AG09309 (cell line): ENCODE results near the gene NOXO1.
A peak's percentile ranks its signal among the peaks of the same experiment; 100 is the strongest.
"Not testable (repeated sequence)": the region's sequence is repeated elsewhere in the genome, so short reads cannot be mapped to it uniquely, and the experiment has no call there.

Source experiments
- DNase-seq: peaks from one replicate; pipeline ENCODE4 v3.0.0-alpha.2; 2010; ENCODE audit warnings: low read depth
- H3K4me3 ChIP-seq: 2 replicates; pipeline ENCODE4 v1.5.1; 2011; ENCODE audit warnings: mild to moderate bottlenecking, low read depth, low read length, moderate library complexity; ENCODE audit not compliant: control insufficient read depth
- TF ChIP-seq, protein P1 (sequence below): IDR thresholded peaks from 2 replicates; pipeline ENCODE4 v1.5.1; 2011; ENCODE audit warnings: mild to moderate bottlenecking, low read depth, low read length, inconsistent platforms; ENCODE audit not compliant: insufficient read depth, control insufficient read depth; ENCODE audit errors: missing control alignments

NOXO1 gene

DNA sequence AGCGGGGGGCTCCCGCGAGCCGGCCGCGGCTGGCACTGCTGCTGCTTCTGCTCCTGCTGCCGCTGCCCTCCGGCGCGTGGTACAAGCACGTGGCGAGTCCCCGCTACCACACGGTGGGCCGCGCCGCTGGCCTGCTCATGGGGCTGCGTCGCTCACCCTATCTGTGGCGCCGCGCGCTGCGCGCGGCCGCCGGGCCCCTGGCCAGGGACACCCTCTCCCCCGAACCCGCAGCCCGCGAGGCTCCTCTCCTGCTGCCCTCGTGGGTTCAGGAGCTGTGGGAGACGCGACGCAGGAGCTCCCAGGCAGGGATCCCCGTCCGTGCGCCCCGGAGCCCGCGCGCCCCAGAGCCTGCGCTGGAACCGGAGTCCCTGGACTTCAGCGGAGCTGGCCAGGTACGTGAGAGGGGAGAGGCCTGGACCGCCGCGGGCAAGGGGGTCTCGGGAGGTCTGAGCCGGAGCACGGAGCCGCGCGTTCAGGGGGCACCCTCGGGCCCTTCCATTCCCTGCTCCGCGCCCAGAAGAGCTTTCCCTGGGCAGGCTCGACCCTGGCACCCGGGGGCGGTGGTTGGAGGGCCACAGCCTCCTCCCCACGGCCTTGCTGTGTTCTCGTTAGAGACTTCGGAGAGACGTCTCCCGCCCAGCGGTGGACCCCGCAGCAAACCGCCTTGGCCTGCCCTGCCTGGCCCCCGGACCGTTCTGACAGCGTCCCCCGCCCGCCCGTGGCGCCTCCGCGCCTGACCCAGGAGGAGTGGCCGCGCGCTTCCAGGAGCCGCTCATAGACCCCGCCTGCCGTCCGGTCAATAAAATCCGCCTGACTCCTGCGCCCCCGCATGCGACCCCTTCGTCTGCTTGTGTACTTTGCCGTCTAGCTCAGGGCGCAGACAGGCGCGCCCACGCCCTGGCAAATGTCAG, 38.9 kb upstream of the NOXO1 start:
- no peak for DNase-seq
- TF ChIP-seq, protein P1, sequence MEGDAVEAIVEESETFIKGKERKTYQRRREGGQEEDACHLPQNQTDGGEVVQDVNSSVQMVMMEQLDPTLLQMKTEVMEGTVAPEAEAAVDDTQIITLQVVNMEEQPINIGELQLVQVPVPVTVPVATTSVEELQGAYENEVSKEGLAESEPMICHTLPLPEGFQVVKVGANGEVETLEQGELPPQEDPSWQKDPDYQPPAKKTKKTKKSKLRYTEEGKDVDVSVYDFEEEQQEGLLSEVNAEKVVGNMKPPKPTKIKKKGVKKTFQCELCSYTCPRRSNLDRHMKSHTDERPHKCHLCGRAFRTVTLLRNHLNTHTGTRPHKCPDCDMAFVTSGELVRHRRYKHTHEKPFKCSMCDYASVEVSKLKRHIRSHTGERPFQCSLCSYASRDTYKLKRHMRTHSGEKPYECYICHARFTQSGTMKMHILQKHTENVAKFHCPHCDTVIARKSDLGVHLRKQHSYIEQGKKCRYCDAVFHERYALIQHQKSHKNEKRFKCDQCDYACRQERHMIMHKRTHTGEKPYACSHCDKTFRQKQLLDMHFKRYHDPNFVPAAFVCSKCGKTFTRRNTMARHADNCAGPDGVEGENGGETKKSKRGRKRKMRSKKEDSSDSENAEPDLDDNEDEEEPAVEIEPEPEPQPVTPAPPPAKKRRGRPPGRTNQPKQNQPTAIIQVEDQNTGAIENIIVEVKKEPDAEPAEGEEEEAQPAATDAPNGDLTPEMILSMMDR, result no peak
- H3K4me3 ChIP-seq, result no peak overlapping the region

- no peak within 1 kb of the TSS for H3K4me3 ChIP-seq
- TF ChIP-seq, protein P1, result no peak
- DNase-seq, result no peak
Measured at GRCh38 chr16:2019518-2019920, 38.2 kb upstream of the NOXO1 start, which contains the start of gene NPW. Gene NPW (plus strand): TSS chr16:2019785.

DNA sequence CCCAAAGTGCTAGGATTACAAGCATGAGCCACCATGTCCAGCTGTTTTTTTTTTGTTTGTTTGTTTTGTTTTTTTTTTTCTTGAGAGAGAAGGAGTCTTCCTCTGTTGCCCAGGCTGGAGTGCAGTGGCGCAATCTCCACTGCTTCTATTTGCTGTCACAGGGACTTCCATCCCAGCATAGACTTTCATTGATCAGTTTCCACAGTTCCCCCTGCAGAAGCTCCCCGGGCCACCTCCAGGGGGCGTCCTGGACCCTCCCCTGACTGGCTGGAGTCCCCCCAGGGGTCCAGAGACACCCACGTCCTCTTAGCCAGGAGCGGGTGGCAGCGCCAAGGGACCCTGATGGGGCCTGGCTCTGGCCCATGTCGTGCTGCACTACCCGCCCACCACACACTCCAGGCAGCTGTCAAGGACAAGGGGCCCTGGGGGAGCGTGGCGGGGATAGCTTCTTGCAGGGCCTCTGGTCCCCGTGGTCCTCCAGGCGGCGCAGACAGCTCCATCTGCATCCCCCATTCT, 35.2 kb upstream of the NOXO1 start:
- no peak for DNase-seq
- H3K4me3 ChIP-seq, result no peak overlapping the region
- TF ChIP-seq, protein P1, result peak; percentile 36

GRCh38 chr16:2015947-2016208, 34.6 kb upstream of the NOXO1 start:
- no peak overlapping the region for H3K4me3 ChIP-seq
- no peak for DNase-seq
- TF ChIP-seq, protein P1, result no peak

DNA sequence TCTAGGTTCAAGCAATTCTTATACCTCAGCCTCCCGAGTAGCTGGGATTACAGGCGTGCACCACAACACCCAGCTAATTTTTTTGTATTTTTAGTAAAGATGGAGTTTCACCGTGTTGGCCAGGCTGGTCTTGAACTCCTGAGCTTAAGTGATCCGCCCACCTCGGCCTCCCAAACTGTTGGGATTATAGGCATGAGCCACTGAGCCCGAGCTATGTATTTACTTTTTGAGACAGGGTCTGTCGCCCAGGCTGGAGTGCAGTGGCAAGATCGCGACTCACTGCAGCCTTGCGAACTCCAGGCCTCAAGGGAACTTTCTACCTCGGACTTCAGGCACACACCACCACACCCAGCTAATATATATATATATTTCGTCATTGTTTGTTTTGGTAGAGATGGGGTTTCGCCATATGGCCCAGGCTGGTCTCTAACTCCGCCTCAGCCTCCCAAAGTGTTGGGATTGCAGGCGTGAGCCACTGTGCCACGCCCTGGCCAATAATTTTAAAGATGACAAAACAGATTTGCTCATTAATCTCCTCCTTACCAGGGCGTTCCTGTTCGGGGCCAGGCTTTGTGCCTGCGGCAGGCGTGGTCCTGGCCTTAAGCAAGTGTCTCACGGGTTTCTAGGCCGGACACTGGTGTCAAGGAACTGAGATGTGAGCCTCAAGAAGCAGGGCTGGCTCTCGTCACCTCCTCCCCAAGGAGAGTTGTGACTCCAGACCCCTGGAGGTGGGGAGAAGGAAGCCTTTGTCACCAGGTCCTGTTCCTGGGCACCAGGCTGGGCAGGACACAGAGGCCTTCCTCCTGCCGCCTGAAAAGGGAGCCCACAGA, 34.1 kb upstream of the NOXO1 start:
- TF ChIP-seq, protein P1, result no peak
- no peak overlapping the region for H3K4me3 ChIP-seq
- no peak for DNase-seq

DNA sequence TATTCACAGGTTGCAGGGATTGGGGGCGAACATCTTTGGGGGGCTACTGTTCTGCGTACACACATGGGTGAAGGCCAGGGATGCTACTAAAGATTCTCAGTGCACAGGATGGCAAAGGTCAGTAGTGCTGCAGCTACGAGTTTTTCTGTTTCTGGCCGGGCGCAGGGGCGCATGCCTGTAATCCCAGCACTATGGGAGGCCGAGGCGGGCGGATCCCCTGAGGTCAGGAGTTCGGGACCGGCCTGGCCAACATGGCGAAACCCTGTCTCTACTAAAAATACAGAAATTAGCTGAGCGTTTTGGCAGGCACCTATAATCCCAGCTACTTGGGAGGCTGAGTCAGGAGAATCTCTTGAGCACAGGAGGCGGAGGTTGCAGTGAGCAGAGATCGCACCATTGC, 32.3 kb upstream of the NOXO1 start:
- no peak for DNase-seq
- TF ChIP-seq, protein P1, result no peak
- H3K4me3 ChIP-seq, result no peak overlapping the region

GRCh38 chr16:2011726-2012125, 30.5 kb upstream of the NOXO1 start:
- H3K4me3 ChIP-seq, DNase-seq: not testable (repeated sequence)
